HFF-Myc (cell line): ENCODE measurements around the gene STX2.
"Not testable (repeated sequence)": the region's sequence is repeated elsewhere in the genome, so short reads cannot be mapped to it uniquely, and the experiment has no call there.

Experiments used
- DNase-seq: peaks from one replicate; pipeline ENCODE4 v3.0.0-alpha.2; 2011; ENCODE audit warnings: low read depth; ENCODE audit errors: extremely low read depth
- H3K4me3 ChIP-seq: replicated peaks from 2 replicates; pipeline ENCODE4 v1.5.1; 2011; ENCODE audit warnings: low read depth, mild to moderate bottlenecking, control low read depth, low read length
- TF ChIP-seq, protein P1 (sequence below): IDR thresholded peaks from 2 replicates; pipeline ENCODE4 v1.5.1; 2012; ENCODE audit warnings: mild to moderate bottlenecking, low read depth, low read length, control low read depth; ENCODE audit errors: missing control alignments

The STX2 gene

DNA sequence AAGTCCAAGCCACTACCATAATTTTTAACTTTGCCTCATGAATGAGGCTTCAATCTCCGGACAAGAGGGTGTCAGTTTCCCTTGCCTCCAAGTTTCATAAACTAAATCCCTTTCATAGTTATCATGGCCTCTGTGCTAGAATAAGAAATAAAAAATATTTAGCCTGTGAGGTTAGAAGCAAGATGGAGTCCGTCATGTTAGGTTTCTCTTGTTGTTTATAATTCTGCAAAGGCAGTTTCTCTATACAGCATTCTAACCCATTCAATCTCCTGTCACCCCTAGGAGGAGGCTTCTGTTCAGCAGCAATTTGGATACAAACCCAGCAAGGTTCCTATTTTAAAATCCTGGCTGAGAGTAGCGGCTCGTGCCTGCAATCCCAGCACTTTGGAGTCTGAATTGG lies 17.0 kb upstream of the STX2 start:
- DNase-seq, result no peak
- TF ChIP-seq, protein P1, sequence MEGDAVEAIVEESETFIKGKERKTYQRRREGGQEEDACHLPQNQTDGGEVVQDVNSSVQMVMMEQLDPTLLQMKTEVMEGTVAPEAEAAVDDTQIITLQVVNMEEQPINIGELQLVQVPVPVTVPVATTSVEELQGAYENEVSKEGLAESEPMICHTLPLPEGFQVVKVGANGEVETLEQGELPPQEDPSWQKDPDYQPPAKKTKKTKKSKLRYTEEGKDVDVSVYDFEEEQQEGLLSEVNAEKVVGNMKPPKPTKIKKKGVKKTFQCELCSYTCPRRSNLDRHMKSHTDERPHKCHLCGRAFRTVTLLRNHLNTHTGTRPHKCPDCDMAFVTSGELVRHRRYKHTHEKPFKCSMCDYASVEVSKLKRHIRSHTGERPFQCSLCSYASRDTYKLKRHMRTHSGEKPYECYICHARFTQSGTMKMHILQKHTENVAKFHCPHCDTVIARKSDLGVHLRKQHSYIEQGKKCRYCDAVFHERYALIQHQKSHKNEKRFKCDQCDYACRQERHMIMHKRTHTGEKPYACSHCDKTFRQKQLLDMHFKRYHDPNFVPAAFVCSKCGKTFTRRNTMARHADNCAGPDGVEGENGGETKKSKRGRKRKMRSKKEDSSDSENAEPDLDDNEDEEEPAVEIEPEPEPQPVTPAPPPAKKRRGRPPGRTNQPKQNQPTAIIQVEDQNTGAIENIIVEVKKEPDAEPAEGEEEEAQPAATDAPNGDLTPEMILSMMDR, result no peak
- no peak overlapping the region for H3K4me3 ChIP-seq

GRCh38 chr12:130850418-130851021 lies 11.5 kb upstream of the STX2 start:
- no peak overlapping the region for H3K4me3 ChIP-seq
- DNase-seq, result no peak
- TF ChIP-seq, protein P1, result no peak

DNA sequence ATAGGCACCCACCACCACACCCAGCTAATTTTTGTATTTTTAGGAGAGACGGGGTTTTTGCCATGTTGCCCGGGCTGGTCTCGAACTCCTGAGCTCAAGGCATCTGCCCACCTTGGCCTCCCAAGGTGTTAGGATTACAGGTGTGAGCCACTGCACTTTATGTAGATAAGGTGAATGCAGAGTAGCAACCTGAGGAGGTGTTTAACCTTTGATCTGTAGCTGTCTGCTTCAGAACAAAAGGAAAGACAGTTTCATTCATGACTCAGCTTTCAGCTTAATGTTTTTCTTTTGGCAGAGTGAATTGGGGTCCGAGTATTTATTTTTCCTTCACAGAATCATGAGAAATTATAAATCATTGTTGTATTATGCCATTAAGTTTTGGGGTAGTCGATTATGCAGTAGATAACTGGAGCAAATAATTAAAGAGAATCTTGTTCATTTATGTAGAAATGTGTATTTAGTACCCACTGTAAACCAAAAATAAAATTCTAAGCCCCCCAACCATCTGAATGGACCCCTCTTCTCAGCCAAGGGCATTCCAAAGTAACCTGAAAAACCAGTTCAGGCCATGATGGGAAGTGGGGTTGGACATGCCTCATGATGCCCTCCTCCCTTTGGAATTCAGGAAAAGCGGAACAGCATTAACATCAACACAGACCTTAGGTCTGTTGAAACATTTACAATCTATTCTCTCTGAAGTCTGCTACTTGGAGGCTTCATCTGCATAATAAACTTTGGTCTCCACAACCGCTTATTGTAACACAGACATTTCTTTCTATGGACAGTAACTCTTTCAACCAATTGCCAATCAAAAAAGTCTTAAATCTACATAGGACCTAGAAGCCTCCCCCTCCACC lies 10.7 kb upstream of the STX2 start:
- TF ChIP-seq, protein P1, result no peak
- no peak overlapping the region for H3K4me3 ChIP-seq
- no peak for DNase-seq

GRCh38 chr12:130848785-130849305 lies 9.8 kb upstream of the STX2 start:
- H3K4me3 ChIP-seq, DNase-seq: not testable (repeated sequence)

DNA sequence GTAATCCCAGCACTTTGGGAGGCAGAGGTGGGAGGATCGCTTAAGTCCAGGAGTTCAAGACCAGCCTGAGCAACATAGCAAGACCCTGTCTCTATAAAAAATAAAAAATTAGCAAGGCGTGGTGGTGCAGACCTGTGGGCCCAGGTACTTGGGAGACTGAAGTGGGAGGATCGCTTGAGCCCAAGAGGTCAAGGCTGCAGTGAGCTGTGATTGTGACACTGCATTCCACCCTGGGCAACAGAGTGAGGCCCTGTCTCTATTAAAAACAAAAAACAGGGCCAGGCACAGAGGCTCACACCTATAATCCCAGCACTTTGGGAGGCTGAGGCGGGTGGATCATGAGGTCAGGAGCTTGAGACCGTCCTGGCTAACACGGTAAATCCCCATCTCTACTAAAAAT lies 9.1 kb upstream of the STX2 start:
- not testable (repeated sequence) for H3K4me3 ChIP-seq, DNase-seq

DNA sequence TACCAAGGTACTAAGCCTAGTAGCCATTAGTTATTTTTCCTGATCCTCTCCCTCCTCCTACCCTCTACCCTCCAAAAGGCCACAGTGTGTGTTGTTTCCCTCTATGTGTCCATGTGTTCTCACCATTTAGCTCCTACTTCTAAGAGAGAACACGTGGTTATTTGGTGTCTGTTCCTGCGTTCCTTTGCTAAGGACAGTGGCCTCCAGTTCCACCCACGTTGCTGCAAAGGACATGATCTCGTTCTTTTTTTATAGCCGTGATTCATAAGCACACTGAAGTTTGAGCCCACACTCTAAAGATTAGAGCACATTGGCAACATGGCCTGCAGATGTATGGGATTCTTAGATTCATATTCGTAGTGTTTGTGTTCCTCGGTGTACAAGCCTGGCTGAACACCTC lies 8.1 kb upstream of the STX2 start:
- TF ChIP-seq, protein P1, result no peak
- no peak overlapping the region for H3K4me3 ChIP-seq
- peak; percentile 49 for DNase-seq

DNA sequence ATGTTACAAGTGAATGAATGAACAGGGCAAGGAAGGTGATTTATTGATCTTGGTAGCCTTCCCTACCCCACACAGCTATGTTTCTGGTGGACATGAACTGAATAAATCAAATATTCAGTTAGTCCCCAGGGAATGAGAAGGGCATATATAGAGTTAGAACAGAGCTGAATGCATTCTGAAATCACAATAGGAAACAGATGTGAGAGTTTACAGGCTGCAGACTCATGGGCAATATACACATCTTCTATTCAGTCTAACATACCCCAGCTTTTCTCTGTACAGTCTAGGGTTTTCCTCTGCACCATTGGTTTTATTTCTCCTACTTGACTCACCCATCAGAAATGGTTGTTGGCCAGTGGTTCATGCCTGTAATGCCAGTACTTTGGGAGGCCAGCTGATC lies 7.3 kb upstream of the STX2 start:
- H3K4me3 ChIP-seq, result no peak overlapping the region
- DNase-seq, result peak; percentile 41
- TF ChIP-seq, protein P1, result no peak
